Astrocyte of the spinal cord (primary cell): ENCODE data around the gene NTRK2.

Source experiments
- DNase-seq: peaks from one replicate; pipeline ENCODE4 v3.0.0; 2011; ENCODE audit warnings: low read depth, low spot score
- H3K4me3 ChIP-seq: 2 replicates; pipeline ENCODE4 v1.5.1; 2011; ENCODE audit warnings: low read depth, mild to moderate bottlenecking, low read length, moderate library complexity
- CTCF ChIP-seq: IDR thresholded peaks from 2 replicates; pipeline ENCODE4 v1.5.1; 2012; ENCODE audit warnings: low read depth, mild to moderate bottlenecking, low read length, inconsistent platforms
- in situ Hi-C: cut with HindIII; loops from 2 replicates; pipeline ENCODE4 v1.10.0; 2017; ENCODE audit warnings: low sequenced_read_pairs

Gene NTRK2

GRCh38 chr9:85041466-85042137 is 372.1 kb downstream of the NTRK2 start:
- no peak for DNase-seq
- no peak overlapping the region for H3K4me3 ChIP-seq
- in situ Hi-C loops, result no loop called here
- no peak for TF ChIP-seq CTCF

GRCh38 chr9:85042981-85043647 is 373.6 kb downstream of the NTRK2 start:
- no peak for DNase-seq
- no peak overlapping the region for H3K4me3 ChIP-seq
- TF ChIP-seq CTCF, result no peak
- in situ Hi-C loops, result no loop called here

GRCh38 chr9:85045271-85045670 is 375.7 kb downstream of the NTRK2 start:
- in situ Hi-C loops, result no loop called here
- no peak for TF ChIP-seq CTCF
- H3K4me3 ChIP-seq, result no peak overlapping the region
- no peak for DNase-seq

- DNase-seq, result no peak
- in situ Hi-C loops, result no loop called here
- no peak for TF ChIP-seq CTCF
- H3K4me3 ChIP-seq, result no peak overlapping the region
Measured at GRCh38 chr9:85046475-85046874, 376.9 kb downstream of the NTRK2 start.

GRCh38 chr9:85053206-85053786 is 383.8 kb downstream of the NTRK2 start:
- no peak for TF ChIP-seq CTCF
- H3K4me3 ChIP-seq, result no peak overlapping the region
- in situ Hi-C loops, result no loop called here
- peak; percentile 10 for DNase-seq

GRCh38 chr9:85054017-85054416 is 384.5 kb downstream of the NTRK2 start:
- no peak for TF ChIP-seq CTCF
- no peak overlapping the region for H3K4me3 ChIP-seq
- in situ Hi-C loops, result no loop called here
- no peak for DNase-seq
